IMR-90 (cell line): ENCODE data around the gene MYH10.

Experiments used
- CEBPB ChIP-seq: IDR thresholded peaks from 2 replicates; pipeline ENCODE4 v1.6.1; 2012; ENCODE audit warnings: low read depth, low read length, improper control_type of control experiment
- CTCF ChIP-seq: conservative IDR thresholded peaks from 2 replicates; pipeline ENCODE4 v1.5.1; 2012; ENCODE audit warnings: mild to moderate bottlenecking, low read depth, low read length, improper control_type of control experiment
- MXI1 ChIP-seq: IDR thresholded peaks from 2 replicates; pipeline ENCODE4 v1.6.1; 2012; ENCODE audit warnings: low read depth, mild to moderate bottlenecking, low read length, moderate library complexity, borderline replicate concordance
- POLR2A ChIP-seq: IDR thresholded peaks from 2 replicates; pipeline ENCODE4 v1.6.1; 2012; ENCODE audit warnings: mild to moderate bottlenecking, low read depth, low read length
- RAD21 ChIP-seq: IDR thresholded peaks from 2 replicates; pipeline ENCODE4 v1.6.1; 2012; ENCODE audit warnings: low read length, improper control_type of control experiment
- SMC3 ChIP-seq: fragments of 150-350 bp; IDR thresholded peaks from 2 replicates; pipeline ENCODE4 v1.6.1; 2016; ENCODE audit warnings: low read depth, mild to moderate bottlenecking, antibody characterized with exemption, low read length, moderate library complexity
- USF2 ChIP-seq: fragments of 150-350 bp; IDR thresholded peaks from 2 replicates; pipeline ENCODE4 v1.6.1; 2017; ENCODE audit warnings: mild to moderate bottlenecking, antibody characterized with exemption, low read length, low read depth

GRCh38 chr17:8477171-8477570 lies 153.4 kb downstream of the MYH10 start:
- no peak for TF ChIP-seq MXI1
- TF ChIP-seq POLR2A, result no peak
- no peak for TF ChIP-seq CTCF
- TF ChIP-seq SMC3, result no peak
- TF ChIP-seq USF2, result no peak
- no peak for TF ChIP-seq CEBPB
- TF ChIP-seq RAD21, result no peak
